GM18868 (cell line): Measurements from ENCODE around the gene XPNPEP1.
A peak's percentile ranks its signal among the peaks of the same experiment; 100 is the strongest.

ENCODE experiments used
- ATAC-seq: cut with Tn5 transposase; IDR thresholded peaks from one replicate; pipeline ENCODE4 v1.9.1; 2021; ENCODE audit warnings: mild to moderate bottlenecking, moderate library complexity; ENCODE audit not compliant: unreplicated experiment

The XPNPEP1 gene

DNA sequence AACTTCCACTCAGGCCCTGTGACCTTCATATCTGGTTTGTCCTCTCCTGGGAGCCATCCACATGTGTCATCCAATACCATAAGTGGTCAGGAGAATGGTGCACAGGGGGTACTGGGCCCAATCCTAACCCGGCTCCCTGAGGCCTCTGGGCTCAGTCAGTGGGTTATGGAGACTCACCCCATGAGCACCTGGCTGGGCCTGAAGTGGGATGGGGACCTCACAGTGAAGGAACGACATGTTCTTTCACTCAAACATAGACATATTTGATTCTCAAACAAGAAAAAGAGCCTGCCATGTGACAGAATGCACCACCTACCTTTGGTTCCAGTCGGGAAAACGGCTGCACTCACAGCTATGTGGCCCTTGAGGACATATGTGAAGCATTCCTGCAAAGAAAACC, 51.8 kb downstream of the XPNPEP1 start:
- no peak for ATAC-seq

DNA sequence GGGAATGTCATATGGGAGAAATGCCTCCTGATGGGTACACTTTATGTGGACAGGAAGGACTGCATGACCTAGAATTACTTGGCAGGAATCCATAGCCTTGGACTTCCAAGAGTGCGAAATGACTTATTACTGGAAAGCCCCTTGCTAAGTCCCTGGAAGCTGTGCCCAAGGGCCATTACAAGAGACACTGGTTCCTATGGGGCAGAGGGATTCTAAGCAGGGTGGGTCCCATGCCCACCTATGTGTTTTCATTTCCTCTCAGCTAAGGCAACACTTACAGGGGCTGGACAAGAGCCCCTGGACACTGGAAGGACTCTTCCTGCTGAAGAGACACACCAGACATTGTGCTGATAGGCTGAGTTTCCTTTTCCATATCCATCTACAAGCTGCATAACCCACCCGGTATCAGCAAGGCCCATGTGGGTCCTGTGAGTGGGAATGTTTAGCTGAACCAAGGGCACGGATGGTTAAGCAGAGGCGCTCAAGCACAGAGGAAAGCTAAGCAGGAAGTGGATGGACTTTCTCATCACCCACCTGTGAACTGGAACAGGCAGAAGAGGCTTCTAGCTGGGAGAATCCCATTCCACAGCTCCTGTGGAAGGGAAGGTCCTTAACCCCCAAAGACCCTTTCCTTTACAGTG, 56.2 kb downstream of the XPNPEP1 start:
- no peak for ATAC-seq

DNA sequence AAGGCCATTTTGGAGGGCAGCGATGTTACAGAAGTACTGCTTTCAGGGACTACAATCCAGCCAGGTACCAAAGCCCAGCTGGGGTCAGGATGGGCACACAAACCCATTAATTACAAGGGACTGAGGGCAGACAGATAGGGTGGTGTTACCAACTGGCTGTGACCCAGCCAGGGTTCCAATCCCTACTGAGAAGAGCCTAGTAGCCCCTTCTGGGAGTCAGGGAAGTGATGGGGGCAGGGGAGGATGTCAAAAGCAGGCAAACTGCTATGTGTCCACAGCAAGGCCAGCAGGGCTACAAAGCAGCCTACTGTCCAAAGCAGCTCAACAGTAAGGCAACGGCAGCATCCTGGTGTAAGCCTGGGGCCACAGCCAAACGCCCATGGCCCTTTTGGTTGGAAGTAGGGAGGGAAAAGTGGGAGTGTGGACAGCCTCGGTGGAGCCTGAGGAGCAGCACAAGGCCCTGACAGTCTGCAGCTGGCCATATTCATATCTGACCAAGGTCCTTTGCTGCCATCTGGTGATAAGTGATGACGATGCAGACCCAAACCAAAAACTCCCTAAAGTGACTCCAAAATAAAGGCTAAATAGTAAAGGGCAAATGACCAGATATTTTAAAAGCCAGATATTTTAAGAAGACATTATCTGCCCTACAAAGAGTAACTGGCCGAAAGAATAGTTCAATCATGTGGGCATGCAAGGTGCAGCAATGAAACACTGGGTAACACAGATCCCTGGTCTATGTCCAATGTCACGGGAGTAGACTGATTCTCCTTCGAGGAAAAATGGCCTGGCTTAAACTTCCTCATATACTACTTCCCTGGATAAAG, 56.9 kb downstream of the XPNPEP1 start:
- ATAC-seq, result no peak

DNA sequence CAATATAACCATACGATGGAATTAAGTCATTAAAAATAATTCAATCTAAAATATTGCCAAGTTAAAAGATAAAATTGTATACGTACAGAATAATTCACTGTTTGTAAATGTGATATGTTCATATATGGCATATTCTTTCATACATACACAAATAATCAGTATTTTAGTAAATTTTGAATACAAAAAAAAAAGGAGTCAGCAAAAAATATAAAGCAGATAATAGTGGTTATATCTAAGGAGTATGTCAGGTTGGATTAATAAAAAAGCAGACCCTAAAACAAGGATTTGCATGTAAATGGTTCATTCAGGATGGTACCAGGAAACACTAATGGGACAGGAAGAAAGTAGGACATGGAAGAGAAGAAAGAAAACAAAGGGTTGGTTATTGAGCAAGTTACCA, 59.5 kb downstream of the XPNPEP1 start:
- no peak for ATAC-seq

DNA sequence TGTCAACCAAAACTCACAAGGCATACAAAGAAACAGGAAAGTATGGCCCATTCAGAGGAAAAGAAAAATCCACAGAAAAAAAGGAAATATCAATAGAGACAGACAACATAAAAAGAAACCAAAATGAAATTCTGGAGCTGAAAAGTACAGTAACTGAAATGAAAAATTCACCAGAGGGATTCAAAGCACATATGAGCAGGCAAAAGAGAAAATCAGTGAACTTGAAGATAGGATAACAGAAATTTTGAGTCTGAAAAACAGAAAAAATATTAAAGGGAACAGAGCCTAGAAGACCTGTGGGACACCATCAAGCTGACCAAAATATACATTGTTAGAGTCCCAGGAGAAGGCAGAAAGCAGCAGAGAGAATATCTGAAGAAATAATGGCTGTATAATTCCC, 60.6 kb downstream of the XPNPEP1 start:
- no peak for ATAC-seq

DNA sequence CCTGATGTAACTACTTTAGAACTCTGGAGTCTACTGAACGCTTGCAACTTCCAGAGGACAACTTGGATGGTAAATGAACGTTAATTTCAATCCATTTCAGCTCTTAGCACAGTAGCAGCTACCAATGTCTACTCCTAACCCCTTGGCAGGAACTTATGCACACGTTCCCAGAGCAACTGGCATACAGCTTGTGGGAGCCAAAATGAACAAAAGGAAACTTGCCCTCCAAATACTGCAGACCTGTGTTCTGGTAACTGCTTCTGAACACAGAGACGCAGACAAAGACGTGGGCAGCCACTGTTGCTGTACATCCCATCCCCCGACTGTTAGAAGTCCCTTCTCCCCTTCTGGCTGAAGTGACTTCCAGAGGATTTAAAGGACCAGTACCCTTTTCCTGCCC, 61.3 kb downstream of the XPNPEP1 start:
- ATAC-seq, result no peak

DNA sequence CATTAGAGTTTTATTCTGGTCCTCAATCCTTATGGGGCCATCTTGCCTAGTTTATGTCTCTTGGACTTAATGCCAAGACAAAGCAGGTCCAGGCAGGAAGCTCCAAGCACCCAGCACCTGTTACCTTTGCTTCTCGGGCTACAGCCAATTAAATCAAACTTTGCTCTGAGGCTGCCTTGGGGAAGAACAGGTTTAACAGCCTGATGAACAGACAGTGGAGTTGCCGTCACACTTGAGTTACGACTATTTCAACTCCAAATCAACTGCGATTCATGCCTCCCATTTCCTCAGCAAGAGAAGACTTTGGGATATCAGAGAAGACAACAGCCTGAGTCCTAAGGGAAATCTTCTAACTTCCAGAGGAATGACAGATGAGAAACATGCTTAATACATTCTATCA, 62.2 kb downstream of the XPNPEP1 start:
- no peak for ATAC-seq

DNA sequence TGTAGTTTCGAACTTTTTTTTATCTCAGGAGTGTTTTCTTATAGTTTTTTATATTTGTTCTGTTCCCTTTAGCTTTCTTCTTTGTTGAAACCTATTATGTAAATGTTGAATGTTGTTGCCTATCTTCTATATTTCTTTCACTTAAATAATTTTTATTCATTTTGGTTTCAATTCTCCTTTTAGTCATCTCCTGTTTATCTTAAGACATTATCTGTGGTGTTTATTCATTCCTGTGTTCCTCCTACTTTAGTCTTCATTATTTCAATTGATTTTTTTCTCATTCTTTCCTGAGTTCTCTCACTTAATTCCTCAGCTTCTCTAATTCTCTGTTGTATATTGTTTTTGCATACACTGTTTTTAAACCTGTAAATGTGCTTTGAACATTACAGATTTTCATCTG, 64.1 kb downstream of the XPNPEP1 start:
- ATAC-seq, result no peak

DNA sequence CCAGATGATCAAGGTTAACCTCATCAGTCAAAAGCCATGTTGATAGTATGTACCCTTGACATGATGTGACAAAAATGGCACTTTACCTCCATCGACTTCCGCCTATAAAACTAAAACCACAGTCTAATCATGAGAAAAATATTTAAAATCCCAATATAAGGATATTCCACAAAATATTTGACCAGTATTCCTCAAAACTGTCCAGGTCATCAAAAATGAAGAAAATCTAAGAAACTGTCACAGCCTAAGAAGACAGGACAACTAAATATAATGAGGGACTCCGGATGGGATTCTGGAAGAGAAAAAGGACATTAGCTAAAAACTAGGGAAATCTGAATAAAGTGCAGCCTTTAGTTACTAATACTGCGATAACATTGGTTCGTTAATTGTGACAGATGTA, 67.6 kb downstream of the XPNPEP1 start:
- no peak for ATAC-seq

DNA sequence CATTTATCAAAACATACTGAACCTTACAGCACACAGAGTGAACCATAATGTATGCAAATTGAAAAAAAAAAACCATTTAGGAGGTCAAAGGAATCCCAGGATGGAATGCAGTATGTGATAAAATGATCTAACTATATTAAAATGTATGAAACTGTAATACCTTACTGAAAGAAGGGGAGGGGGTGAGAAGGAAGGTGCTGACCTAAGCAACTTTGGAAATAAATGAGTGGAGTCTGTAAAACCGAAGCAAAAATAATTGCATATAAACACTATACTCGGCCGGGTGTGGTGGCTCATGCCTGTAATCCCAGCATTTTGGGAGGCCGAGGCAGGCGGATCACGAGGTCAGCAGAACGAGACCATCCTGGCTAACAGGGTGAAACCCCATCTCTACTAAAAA, 69.4 kb downstream of the XPNPEP1 start:
- ATAC-seq, result no peak

DNA sequence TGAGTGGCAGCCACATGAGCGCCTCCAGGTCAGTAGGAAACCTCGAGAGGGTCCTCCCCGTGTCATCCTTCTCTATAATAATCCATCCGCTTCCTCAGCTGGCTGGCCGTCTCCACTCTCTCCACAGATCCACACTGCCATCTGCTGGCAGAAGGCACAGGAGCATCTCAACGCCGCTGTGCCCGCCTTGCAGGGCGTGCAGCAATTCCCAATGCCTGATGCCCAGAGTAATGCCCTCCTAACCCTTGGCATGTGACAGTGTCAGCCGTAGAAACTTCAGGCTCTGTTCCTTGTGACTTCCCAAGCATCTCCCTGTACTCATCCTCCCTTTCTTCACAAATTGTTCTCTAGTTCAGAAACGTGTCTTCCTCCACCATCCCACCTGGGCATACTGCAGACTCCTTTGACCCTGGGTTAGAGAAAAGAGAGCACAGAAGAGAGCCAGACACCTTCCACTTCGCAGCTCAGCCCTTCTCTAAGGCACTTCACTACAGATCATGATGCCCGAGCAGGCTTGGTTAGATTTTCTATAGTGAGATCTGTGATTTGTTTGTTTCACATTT, 70.8 kb downstream of the XPNPEP1 start:
- ATAC-seq, result peak; percentile 94

DNA sequence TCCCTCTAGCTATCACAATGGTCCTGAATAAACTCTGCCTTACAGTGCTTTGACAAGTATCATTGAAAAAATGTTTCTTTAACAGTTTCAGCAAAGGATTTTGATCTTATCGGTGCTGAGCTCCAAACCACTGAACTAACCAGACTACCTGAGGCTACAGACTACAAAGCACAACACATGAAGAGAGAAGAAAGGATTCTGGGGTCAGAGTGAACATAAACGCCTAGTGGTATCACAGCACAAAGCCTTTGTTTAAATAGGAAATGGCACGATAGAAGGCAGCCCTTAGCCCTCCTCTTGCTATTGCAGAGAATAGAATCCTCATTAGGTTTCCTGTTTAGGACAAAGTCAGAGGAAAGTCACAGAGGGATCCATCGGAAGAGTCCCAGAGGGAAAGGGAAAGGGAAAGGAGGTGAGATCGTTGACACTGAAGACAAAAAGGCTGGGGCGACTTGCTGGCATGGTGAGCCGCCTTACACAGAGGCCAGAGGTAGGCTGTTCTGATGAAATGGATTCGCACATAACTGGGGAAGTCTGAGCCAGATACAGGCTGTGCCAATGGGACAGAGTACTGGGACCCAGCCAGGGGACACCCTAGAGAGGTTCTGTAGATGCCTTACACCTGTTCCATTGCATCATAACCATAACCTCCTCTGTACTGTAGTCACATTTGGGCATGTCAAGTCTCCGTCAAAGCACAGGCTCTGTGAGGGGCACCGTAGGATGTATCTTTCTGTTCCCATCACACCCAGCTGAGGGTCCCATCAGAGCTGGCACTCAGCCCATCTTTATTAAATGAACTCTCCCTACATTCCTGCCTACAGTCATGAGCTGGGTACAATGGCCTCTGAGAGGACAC, 71.5 kb downstream of the XPNPEP1 start:
- peak; percentile 10 for ATAC-seq

DNA sequence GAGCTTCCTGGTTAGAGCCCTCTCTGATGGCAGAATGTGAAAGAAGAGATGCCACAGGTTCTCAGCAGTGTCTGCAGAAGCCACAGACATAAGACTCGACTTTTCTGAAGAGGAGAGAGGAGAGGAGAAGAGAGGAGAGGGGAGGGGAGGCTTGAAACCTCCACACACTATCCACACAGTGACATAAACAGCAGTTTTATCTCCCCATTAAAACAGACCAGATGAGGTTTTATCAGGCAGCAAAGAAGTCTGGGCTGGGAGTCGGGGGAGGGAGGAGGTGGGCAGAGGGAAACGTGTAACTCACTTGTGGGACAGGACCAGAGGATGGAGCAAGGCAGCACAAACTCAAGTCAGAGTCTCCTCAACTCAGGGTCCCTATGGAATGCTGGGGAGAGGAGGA, 76.5 kb downstream of the XPNPEP1 start:
- no peak for ATAC-seq

DNA sequence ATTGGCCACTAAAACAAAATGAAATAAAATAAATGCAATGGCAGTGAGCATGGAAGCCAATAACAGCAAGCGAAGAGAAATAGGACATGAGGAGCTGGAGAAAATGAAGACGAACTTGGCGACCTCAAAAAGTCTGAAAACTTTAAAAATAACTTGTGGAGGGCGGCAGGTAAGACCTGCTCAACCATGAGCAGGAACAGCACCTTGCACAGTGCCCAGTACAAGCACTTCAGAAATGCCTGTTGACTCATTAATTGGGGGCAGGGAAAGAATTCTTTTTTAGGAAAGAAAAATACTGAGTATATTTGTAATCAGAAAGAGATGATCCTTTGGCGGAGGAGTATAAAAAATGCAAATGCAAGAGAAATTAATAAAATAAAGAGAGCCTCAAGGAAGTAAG, 78.0 kb downstream of the XPNPEP1 start:
- ATAC-seq, result no peak

DNA sequence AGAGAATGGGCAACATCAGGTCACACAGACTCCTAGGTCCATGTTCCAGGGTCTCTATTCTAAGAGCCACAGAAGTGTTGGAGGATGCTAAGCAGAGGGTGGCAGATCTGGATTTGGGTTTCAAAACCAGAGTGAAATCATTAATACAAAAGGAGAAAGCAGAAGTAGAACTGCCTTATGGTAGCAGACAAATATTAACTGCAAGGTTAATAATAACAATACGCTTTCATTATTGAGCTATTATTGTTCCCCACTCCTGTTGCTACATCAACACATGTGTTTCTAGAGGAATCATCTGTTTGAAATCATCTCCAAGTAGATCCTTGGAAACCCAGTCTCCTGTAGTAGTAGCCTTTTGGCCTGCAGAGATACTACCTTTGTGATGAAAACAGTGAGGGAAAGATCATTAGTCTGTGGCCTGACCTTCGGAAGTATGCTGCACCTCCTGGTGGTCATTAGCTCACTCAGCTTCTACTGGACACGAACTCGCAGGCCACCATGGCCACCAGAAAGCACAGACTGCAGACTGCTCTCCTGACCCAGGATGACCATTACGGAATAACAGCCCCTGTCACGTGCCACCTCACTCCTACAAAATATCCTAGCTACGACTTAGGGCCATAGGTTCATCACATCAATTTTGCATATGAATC, 84.6 kb downstream of the XPNPEP1 start:
- no peak for ATAC-seq

DNA sequence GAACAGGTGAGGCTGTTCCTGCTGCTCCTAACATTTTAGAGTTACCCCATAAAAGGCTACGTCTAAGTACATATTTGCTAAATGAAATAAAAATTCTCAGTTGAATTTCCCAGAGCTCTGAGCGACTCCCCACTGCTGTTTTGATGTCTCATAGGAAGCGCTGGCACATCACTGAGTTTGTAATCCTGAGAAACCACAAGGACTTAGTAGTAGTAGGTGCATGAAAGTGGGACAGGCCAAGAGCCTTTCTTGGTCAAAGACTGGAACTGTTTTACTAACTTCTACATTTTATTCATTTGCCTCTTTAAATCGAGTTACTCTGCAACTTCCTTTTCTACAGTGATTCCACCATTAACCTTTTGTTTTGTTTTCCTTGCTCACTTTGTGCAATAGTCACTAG, 85.9 kb downstream of the XPNPEP1 start:
- no peak for ATAC-seq

DNA sequence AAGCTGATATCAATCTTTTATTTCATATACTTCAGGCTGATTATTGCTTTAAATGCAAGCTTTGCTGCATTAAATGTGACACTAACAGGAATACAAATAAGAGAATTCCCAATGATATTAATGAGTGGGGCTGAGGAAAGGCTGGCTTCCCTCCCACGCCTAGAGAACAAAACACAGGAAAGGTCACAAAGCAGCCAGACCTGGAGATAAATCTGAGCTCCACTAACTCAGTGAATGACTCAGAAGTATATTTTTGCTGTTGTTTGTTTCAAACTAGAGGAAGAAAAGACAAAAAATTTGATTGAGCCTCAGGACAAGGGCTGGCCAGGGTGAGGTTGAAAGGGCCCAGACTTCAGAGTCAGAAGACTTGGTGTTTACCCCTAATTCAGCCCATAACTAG, 88.1 kb downstream of the XPNPEP1 start:
- no peak for ATAC-seq

DNA sequence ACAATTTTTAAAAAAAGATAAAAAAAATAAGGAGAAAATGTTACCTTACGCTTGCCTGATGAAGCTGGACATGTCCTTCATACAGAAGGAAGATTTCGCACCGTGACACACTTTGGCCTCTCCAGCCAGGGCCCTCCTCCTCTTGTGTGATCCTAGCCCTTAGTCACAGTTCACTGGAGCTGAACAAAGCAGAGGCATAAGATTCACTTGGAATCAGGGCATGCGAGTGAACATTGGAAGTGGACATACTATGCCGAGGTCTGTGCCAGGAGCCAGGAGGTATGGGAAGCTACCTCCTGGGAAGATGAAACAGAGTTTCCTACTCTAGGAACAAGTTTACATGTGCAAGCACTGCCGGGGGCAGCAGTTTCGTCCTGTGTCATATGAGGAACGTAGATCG, 91.5 kb downstream of the XPNPEP1 start:
- no peak for ATAC-seq

DNA sequence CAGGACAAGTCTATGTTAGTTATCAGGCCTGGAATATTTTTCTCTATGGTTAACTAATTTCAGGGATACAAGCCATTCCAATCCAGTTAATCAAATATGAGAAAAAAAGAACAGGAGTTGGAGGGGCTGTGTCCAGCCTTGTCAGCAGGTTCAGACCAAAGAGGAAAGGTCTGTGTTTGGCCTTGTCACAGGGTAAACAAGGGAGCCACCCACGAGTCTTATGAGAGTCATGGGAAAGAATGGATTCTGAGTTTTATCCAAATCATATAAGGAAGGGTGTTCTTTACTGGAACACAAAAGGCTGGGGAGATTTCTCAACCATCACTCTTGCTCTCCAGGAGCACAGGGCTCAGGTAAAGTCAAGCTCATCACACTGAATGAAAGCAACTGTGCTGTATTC, 99.1 kb downstream of the XPNPEP1 start:
- ATAC-seq, result no peak

DNA sequence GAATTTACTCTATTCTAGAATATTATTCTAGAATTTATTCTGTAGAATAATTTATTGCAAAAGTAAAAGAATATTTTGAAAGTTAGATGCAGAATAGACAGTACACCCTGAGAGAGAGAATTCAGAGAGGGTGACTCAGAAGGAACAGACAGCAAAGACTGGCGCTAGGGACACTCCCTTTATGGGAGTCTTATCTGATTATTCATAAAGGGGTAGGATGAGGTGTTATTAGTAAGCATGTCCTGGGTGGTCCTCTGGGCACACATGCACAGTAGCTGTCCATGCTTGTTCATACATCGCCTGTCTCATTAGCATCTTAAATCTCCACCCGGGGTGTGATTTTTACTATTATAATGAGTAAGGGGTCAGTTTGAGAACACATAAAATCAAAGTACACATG, 100.1 kb downstream of the XPNPEP1 start:
- ATAC-seq, result no peak

DNA sequence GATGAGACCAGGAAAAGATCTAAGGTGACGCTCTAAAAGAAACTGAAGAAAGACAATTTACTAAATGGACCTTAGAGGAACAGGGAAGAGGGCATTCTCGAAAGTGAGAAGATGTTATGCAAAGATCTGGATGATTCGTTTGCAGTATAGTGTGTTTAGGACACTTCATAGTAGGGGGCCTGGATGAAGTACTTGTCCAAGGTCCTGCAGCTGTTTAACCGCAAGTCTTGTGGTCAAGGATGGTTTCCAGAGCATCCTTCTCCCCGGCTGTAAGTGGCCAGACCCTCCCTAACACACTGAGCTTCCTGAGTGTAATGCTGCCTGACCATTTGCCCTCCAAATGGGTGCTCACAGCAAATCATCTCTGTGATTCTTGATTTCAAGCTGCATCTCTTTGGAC, 101.6 kb downstream of the XPNPEP1 start:
- ATAC-seq, result no peak
